GM11168 (cell line): Measurements from ENCODE around the gene CT45A9.
"Not testable (repeated sequence)": the region's sequence is repeated elsewhere in the genome, so short reads cannot be mapped to it uniquely, and the experiment has no call there.

ENCODE experiments used
- in situ Hi-C: fragments of 300-500 bp; cut with MboI; formaldehyde crosslinking; loops from one replicate; pipeline ENCODE4 v1.12.0; 2022; ENCODE audit warnings: low sequenced_read_pairs; ENCODE audit not compliant: unreplicated experiment

The CT45A9 gene

GRCh38 chrX:135871712-135872111 lies at the start of gene CT45A9:
CT45A9 (minus strand) TSS chrX:135871812; CDS start chrX:135868061, 3,751 bp downstream.
- in situ Hi-C loops, result not testable (repeated sequence)

GRCh38 chrX:135920516-135920915 lies 48.9 kb upstream of the CT45A9 start:
- in situ Hi-C loops, result not testable (repeated sequence)

- in situ Hi-C loops, result no loop called here
Observed at GRCh38 chrX:135914404-135914803, 42.8 kb upstream of the CT45A9 start.

- in situ Hi-C loops, result no loop called here
Observed at GRCh38 chrX:135910251-135910650, 38.6 kb upstream of the CT45A9 start.

GRCh38 chrX:135893294-135893817 lies 21.7 kb upstream of the CT45A9 start, which contains the start of the genes CT45A10 and SAGE1:
CT45A10 (minus strand) TSS chrX:135893444; CDS start chrX:135885344, 8,100 bp downstream.
SAGE1 (plus strand) TSS chrX:135893716; CDS start chrX:135896243, 2,527 bp downstream.
- in situ Hi-C loops, result no loop called here

GRCh38 chrX:135892781-135893180 lies 21.2 kb upstream of the CT45A9 start:
- in situ Hi-C loops, result no loop called here

GRCh38 chrX:135890087-135890585 lies 18.5 kb upstream of the CT45A9 start:
- in situ Hi-C loops, result no loop called here

GRCh38 chrX:135888976-135889375 lies 17.4 kb upstream of the CT45A9 start:
- in situ Hi-C loops, result not testable (repeated sequence)

GRCh38 chrX:135888230-135888629 lies 16.6 kb upstream of the CT45A9 start:
- in situ Hi-C loops, result not testable (repeated sequence)

- in situ Hi-C loops, result not testable (repeated sequence)
Observed at GRCh38 chrX:135882741-135883140, 11.1 kb upstream of the CT45A9 start.

GRCh38 chrX:135854438-135854837 lies 17.2 kb downstream of the CT45A9 start, which contains the start of gene CT45A8:
CT45A8 (minus strand) TSS chrX:135854538; CDS start chrX:135850783, 3,755 bp downstream.
- in situ Hi-C loops, result not testable (repeated sequence)

- in situ Hi-C loops, result not testable (repeated sequence)
Observed at GRCh38 chrX:135837180-135837579, 34.4 kb downstream of the CT45A9 start, which contains the start of gene CT45A7. CT45A7 (minus strand) TSS chrX:135837280; CDS start chrX:135833533, 3,747 bp downstream.

- in situ Hi-C loops, result not testable (repeated sequence)
Observed at GRCh38 chrX:135819912-135820311, 51.7 kb downstream of the CT45A9 start, which contains the start of gene CT45A2. CT45A2 (minus strand) TSS chrX:135820012; CDS start chrX:135816265, 3,747 bp downstream.
